Femur (tissue), 1 donor: ENCODE data around the gene SMARCD2.
A peak's percentile ranks its signal among the peaks of the same experiment; 100 is the strongest.

Experiments
- DNase-seq: peaks from one replicate; pipeline ENCODE4 v3.0.0-alpha.2; 2017

Gene SMARCD2

GRCh38 chr17:63848834-63849689 lies 6.6 kb upstream of the SMARCD2 start:
- peak; percentile 95 for DNase-seq

- DNase-seq, result no peak
Measured at GRCh38 chr17:63847525-63848249, 5.2 kb upstream of the SMARCD2 start.

- DNase-seq, result no peak
Measured at GRCh38 chr17:63845509-63845908, 3.0 kb upstream of the SMARCD2 start.

- no peak for DNase-seq
Measured at GRCh38 chr17:63843910-63844677, 1.6 kb upstream of the SMARCD2 start.

GRCh38 chr17:63843387-63843888 lies 953 bp upstream of the SMARCD2 start:
- DNase-seq, result peak; percentile 75

GRCh38 chr17:63842173-63842539 lies 329 bp downstream of the SMARCD2 start:
- peak; percentile 61 for DNase-seq

- peak; percentile 59 for DNase-seq
Measured at GRCh38 chr17:63841350-63842172, 924 bp downstream of the SMARCD2 start.

GRCh38 chr17:63840591-63841349 lies 1.7 kb downstream of the SMARCD2 start:
- DNase-seq, result no peak

- DNase-seq, result peak; percentile 73
Measured at GRCh38 chr17:63838631-63839171, 3.8 kb downstream of the SMARCD2 start.

GRCh38 chr17:63837962-63838600 lies 4.4 kb downstream of the SMARCD2 start:
- no peak for DNase-seq

- no peak for DNase-seq
Measured at GRCh38 chr17:63837480-63837879, 5.0 kb downstream of the SMARCD2 start.

- no peak for DNase-seq
Measured at GRCh38 chr17:63836811-63837210, 5.7 kb downstream of the SMARCD2 start.

- DNase-seq, result no peak
Measured at GRCh38 chr17:63835167-63835720, 7.2 kb downstream of the SMARCD2 start.

- DNase-seq, result peak; percentile 18
Measured at GRCh38 chr17:63834431-63835166, 7.9 kb downstream of the SMARCD2 start.

GRCh38 chr17:63833741-63834373 lies 8.6 kb downstream of the SMARCD2 start:
- DNase-seq, result no peak

GRCh38 chr17:63833026-63833740 lies 9.3 kb downstream of the SMARCD2 start:
- DNase-seq, result no peak

GRCh38 chr17:63832455-63832854 lies 10.0 kb downstream of the SMARCD2 start:
- no peak for DNase-seq

GRCh38 chr17:63832014-63832413 lies 10.5 kb downstream of the SMARCD2 start:
- no peak for DNase-seq
